BE2C (cell line): ENCODE measurements around the gene TRPM3.
"Not testable (repeated sequence)": the region's sequence is repeated elsewhere in the genome, so short reads cannot be mapped to it uniquely, and the experiment has no call there.

Experiments
- DNase-seq: peaks from one replicate; pipeline ENCODE4 v3.0.0-alpha.2; 2020
- H3K27me3 ChIP-seq: fragments of 250-450 bp; sonication (Bioruptor Pico); 2 replicates; pipeline ENCODE4 v1.5.1; 2020; ENCODE audit warnings: mild to moderate bottlenecking
- H3K36me3 ChIP-seq: fragments of 250-450 bp; sonication (Bioruptor Pico); 2 replicates; pipeline ENCODE4 v1.5.1; 2020; ENCODE audit warnings: mild to moderate bottlenecking
- H3K4me1 ChIP-seq: fragments of 250-450 bp; sonication (Bioruptor Pico); 2 replicates; pipeline ENCODE4 v1.5.1; 2020
- H3K4me3 ChIP-seq: 2 replicates; pipeline ENCODE4 v1.5.1; 2011; ENCODE audit warnings: low read depth, low read length
- H3K9me3 ChIP-seq: fragments of 250-450 bp; sonication (Bioruptor Pico); 2 replicates; pipeline ENCODE4 v1.5.1; 2020
- TF ChIP-seq, protein P1 (sequence below): IDR thresholded peaks from 2 replicates; pipeline ENCODE4 v1.5.1; 2012; ENCODE audit warnings: mild to moderate bottlenecking, low read depth, low read length

The TRPM3 gene

DNA sequence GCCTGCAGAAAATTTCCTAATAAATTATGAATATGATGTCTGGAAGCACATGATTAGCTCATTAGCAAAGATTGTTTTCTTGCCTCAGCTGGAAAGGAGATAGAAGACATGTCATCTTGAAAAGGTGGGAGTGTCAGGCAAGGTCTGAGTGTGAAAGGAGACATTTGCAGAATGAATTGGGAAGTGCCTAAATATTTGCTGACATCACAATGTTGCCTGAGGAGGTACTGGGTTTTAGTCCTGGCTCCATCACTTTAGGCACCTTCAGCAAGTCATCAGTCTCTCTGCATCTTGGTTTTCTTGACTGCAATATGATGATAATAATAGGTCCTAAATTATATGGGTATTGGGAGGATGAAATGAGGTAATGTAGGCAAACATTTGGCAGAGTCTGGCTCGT, 140.1 kb downstream of the TRPM3 start:
- TF ChIP-seq, protein P1, sequence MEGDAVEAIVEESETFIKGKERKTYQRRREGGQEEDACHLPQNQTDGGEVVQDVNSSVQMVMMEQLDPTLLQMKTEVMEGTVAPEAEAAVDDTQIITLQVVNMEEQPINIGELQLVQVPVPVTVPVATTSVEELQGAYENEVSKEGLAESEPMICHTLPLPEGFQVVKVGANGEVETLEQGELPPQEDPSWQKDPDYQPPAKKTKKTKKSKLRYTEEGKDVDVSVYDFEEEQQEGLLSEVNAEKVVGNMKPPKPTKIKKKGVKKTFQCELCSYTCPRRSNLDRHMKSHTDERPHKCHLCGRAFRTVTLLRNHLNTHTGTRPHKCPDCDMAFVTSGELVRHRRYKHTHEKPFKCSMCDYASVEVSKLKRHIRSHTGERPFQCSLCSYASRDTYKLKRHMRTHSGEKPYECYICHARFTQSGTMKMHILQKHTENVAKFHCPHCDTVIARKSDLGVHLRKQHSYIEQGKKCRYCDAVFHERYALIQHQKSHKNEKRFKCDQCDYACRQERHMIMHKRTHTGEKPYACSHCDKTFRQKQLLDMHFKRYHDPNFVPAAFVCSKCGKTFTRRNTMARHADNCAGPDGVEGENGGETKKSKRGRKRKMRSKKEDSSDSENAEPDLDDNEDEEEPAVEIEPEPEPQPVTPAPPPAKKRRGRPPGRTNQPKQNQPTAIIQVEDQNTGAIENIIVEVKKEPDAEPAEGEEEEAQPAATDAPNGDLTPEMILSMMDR = no peak
- DNase-seq = no peak
- Histone ChIP-seq H3K27me3 (no peaks in the 10 kb centered on the region), H3K4me3 (no peak overlapping the region), H3K4me1 (peaks cover 3% of the 10 kb centered on the region; the same call in 1 of the 2 replicates), H3K9me3 (no peaks in the 10 kb centered on the region), H3K36me3 (no peaks in the 10 kb centered on the region)

DNA sequence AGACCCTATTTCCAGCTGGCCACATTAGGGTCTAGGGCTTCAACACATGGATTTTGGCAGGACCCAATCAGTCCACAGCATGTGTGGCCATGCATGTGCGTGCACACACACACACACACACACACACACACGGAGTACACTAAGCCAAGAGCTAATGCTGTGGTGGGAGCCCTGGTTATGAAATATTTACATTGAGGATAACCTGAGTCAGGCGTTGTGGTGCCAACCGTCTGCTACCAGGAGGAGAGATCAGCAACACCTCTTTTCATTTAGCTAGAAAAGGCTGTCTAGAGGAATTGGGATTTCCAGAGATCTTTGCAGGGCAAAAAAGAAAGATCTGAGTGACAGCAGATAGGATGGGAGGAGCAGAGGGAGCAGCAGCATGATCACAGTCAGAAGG, 141.5 kb downstream of the TRPM3 start:
- Histone ChIP-seq H3K4me1 (peaks cover 3% of the 10 kb centered on the region; the same call in 1 of the 2 replicates), H3K4me3 (no peak overlapping the region), H3K9me3 (no peaks in the 10 kb centered on the region), H3K36me3 (no peaks in the 10 kb centered on the region), H3K27me3 (no peaks in the 10 kb centered on the region)
- TF ChIP-seq, protein P1 = no peak
- DNase-seq = no peak

DNA sequence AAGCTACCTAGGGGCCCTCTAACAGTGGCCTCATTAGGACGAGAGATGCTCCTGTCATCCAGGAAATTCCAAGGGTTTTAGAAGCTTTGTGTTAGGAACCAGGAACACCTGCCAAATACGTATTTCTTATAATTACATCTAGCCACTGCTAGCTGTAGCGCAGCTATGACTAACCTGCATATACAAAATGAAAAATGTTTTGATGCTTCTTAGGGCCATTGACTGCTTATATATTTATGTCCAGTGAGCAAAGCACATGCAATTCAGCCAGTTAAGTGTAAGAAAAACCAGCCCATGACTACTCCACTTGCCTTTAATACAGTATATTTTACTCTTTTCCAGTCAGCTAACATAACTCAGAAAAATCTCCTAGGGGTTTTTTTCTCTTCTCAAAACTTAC, 143.3 kb downstream of the TRPM3 start:
- TF ChIP-seq, protein P1 = no peak
- H3K4me1 ChIP-seq = peaks cover 3% of the 10 kb centered on the region
- no peaks in the 10 kb centered on the region for H3K27me3 ChIP-seq
- no peaks in the 10 kb centered on the region for H3K9me3 ChIP-seq
- H3K4me3 ChIP-seq = no peak overlapping the region
- no peaks in the 10 kb centered on the region for H3K36me3 ChIP-seq
- DNase-seq = no peak

DNA sequence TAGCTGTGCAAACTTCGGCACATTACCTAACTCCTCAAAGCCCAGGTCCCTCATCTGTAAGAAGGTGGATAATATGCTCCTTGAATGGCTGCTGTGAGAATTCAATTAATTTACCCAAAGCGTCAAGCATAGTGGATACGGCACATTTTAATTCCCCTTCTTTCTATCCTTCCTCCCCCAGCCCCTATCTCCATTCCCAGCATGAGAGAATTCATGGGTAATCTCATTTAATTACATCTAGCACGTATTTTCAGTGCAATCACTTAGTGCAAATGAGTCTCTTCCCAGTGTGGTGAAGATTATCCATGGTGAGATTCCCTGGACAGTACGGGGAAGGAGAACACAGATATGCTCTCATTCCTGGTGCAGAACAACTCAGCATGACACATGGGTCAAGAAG, 145.6 kb downstream of the TRPM3 start:
- no peak overlapping the region for H3K4me3 ChIP-seq
- no peaks in the 10 kb centered on the region for H3K9me3 ChIP-seq
- no peaks in the 10 kb centered on the region for H3K36me3 ChIP-seq
- no peak for DNase-seq
- H3K27me3 ChIP-seq = no peaks in the 10 kb centered on the region
- H3K4me1 ChIP-seq = no peaks in the 10 kb centered on the region; the same call in 1 of the 2 replicates
- TF ChIP-seq, protein P1 = no peak

DNA sequence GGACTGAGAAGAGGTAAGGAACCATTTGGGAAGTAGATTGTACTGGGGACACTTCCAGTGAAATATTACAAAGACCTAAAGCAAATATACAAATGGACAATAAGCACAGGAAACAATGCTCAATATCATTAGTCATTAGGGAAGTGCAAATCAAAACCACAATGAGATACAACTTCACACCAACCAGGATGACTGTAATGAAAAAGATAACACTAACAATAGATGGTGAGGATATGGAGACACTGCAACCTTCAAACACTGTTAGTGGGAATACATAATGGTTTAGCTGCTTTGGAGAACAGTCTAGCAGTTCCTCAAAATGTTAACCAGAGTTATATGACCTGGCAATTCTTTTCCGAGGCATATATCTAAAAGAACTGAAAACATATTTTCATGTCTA, 149.7 kb downstream of the TRPM3 start:
- no peak for DNase-seq
- TF ChIP-seq, protein P1 = no peak
- Histone ChIP-seq H3K36me3 (no peaks in the 10 kb centered on the region), H3K4me3 (no peak overlapping the region), H3K4me1 (no peaks in the 10 kb centered on the region; the same call in 1 of the 2 replicates), H3K9me3 (no peaks in the 10 kb centered on the region), H3K27me3 (no peaks in the 10 kb centered on the region)

DNA sequence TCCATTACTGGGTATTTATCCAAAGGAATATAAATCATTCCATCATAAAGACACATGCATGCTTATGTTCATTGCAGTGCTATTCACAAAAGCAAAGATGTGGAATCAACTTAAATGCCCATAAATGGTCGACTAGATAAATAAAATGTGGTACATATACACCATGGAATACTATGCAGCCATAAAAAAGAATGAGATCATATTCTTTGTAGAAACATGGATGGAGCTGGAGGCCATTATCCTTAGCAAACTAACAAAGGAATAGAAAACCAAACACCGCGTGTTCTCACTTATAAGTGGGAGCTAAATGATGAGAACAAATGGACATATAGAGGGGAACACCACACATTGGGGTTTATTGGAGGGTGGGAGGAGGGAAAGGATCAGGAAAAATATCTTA, 155.0 kb downstream of the TRPM3 start:
- not testable (repeated sequence) for H3K36me3 ChIP-seq, H3K4me3 ChIP-seq, H3K27me3 ChIP-seq, DNase-seq, H3K4me1 ChIP-seq, H3K9me3 ChIP-seq

DNA sequence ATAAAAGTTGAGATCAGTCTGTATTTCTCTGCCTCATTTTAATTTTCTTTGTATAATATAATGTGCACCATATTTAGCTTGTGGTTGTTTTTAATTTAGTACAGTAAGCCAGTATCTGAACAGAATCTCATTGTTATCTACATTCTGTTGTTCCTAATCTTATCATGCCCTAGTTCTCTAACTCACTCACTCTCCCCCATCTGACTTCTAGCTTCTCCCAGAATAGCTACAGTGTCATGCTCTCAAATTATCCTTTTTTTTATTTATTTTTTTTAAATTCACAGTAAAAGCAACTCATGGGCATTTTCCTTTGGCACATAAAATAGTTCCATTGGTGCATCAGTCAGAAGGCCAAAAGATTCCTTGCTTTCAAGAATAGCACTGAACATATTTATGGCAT, 156.6 kb downstream of the TRPM3 start:
- no peaks in the 10 kb centered on the region for H3K36me3 ChIP-seq
- no peaks in the 10 kb centered on the region for H3K4me1 ChIP-seq
- DNase-seq = no peak
- no peaks in the 10 kb centered on the region for H3K27me3 ChIP-seq
- no peaks in the 10 kb centered on the region for H3K9me3 ChIP-seq
- TF ChIP-seq, protein P1 = no peak
- no peak overlapping the region for H3K4me3 ChIP-seq
